DMS79 (cell line): ENCODE data around the gene TTC7B.

Experiments used
- DNase-seq: peaks from one replicate; lab custom pipeline; 2025; lab: John Stamatoyannopoulos, UW

TTC7B gene

DNA sequence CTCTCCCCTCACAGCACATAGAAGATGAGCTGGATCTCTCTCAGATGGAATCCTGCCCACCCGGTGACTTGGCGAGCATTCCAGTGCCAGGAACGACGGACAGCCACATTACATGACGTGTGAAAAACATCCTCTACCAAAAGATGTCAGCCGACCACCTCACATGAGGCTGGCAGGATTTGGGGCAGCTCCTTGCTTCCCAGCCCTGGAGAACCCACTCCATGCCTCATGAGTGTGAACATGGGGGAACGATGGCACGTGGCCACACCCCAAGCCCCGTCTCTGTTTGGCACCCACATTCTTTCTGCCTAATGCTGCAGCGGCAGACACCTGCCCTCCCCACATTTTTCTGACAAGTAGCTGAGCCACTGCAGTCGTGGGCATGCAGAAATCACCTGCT lies 216.9 kb downstream of the TTC7B start:
- no peak for DNase-seq

- DNase-seq: no peak
Observed at GRCh38 chr14:90597961-90598360, 218.3 kb downstream of the TTC7B start.

DNA sequence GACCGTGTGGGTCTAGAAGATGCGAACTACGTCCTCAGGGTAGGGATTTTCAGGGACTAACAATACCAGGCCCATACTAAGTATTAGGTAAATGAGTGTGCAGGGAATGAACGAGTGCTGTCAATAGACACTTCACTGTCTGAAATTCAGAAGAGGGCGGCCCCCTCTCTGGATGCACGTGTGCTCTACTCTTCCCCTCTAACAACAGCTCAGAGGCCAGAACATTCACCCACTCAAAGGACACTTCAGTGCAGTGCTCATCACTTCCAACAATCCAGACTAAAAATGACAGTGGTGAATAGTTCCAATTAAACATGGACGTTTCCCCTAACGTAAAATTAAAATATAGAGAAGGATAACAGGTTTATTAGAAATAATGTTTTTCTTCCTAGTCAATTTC lies 219.5 kb downstream of the TTC7B start:
- no peak for DNase-seq

DNA sequence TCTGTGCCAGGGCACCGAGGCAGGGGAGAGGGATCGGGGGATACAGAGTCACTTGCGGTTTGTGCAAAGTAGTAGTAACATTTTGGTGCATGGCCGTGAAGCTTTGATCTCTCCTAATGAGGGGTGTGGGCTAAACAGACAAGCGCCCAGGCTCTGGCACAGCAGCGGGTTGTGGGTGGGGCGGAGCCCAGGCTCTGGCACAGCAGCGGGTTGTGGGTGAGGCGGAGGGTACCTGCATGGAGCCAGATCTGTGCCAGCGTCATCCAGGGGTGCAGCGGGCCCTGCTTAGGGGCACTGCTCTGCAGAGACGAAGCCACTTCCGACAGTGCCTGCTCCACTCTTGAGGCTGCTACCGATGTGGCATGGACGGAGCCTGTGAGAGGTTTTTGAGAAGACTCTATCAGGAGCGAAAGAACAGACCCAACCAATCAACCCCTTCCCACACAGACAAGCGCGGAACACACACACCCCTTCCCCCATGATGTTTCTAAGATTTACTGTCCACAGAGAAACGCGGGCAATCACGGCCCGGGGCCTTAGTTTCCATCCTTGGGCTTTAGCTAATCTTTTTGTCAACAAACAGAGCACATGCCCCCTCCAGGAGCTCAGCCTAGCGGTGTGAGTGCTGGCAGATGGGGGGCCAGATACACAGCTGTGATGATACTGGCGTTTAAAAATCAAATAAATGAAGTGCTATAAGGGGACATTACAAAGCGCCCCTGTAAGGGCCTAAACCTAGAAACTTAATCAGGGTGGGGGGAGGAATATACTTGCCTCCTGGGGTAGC lies 222.8 kb downstream of the TTC7B start:
- DNase-seq: no peak

DNA sequence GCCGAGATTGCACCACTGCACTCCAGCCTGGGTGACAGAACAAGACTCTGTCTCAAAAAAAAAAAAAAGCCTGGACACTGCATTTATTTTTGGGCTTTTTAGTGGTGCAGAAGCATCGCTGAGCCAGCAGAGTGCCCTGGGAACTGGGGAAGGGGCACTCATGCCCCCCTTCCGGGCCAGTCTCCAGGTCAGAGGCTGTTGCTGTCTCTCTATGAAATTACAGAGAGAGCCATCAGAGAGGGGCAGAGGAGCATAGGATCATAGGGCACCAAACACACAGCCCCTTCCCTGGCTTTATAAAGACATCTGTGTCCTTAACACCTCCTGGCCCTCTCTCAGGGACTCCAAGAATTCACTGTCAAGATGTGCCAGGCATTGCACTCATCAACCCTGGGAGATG lies 223.6 kb downstream of the TTC7B start:
- no peak for DNase-seq

- no peak for DNase-seq
Observed at GRCh38 chr14:90587918-90588317, 228.3 kb downstream of the TTC7B start.

GRCh38 chr14:90587252-90587910 lies 228.8 kb downstream of the TTC7B start:
- DNase-seq: no peak

DNA sequence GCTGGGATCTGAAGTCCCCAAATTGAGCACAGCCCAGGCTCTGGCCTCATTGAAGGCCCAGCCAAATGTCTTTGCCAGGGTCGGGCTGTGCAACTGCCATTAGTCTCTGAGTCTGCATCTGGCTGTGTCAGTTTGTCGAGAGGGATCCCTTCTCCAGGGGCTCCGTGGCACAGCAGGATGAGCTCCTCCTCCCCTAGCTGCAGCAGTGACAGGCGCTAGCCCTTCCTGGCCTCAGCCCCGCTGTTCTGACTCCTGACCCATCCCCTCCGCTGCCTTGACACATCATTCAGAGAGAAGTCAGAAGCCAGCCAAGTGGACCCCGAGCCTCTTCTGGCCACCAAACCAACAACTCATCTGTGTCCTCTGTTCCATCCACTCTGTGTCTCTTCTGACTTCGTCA lies 231.1 kb downstream of the TTC7B start:
- DNase-seq: no peak

DNA sequence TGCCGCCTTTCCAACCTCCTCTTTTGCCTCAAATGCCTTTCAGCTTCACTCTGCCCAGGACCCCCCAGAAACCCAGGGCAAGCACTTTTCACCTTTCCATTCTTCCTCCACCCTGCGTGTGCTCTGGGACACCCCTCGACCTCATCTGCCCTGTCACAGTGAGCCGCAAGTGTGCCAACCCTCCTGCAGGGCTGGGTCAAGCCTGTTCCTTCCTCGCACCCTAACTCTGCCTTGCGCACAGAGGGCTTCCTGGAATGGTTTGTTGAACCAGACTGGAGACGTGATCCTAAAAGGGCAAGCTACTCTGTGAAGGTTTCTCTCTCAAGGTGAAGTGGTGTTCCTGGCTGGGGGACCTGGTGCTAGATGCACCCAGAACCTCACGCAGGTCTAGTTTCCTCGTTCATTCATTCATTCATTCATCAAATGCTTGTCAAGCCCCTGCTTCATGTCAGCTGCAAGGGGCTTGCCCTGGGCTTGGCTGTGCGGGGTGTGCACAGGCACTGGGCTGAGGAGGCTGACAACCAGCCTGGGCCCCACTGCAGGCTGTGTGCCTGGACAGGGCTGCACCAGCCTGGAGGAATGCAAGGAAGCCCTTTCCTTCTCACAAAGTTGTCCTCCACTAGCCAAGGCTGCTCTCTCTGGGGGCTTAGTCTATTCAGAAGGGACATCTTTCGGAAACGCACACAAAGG lies 232.2 kb downstream of the TTC7B start:
- no peak for DNase-seq

- no peak for DNase-seq
Observed at GRCh38 chr14:90583427-90583826, 232.8 kb downstream of the TTC7B start.

- no peak for DNase-seq
Observed at GRCh38 chr14:90582166-90582565, 234.1 kb downstream of the TTC7B start.

DNA sequence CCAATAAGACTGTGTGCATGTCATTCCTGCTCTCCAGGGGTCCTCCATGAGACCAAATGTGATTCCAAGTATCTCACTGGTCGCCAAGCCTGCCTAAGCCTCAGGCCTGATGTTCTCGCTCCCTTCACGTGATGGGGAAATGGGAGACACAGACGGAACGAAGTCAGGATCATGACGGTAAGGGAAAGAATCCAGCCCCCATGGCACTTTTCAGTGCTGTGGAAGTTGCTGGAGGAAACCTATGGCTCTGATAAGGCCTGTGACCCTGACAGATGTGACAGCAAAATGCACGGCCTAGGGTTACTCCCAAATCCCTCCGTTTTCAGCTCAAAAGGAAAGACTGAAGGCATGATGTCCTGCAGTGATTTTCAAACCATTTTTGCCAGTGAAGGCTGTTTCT lies 234.5 kb downstream of the TTC7B start:
- no peak for DNase-seq

DNA sequence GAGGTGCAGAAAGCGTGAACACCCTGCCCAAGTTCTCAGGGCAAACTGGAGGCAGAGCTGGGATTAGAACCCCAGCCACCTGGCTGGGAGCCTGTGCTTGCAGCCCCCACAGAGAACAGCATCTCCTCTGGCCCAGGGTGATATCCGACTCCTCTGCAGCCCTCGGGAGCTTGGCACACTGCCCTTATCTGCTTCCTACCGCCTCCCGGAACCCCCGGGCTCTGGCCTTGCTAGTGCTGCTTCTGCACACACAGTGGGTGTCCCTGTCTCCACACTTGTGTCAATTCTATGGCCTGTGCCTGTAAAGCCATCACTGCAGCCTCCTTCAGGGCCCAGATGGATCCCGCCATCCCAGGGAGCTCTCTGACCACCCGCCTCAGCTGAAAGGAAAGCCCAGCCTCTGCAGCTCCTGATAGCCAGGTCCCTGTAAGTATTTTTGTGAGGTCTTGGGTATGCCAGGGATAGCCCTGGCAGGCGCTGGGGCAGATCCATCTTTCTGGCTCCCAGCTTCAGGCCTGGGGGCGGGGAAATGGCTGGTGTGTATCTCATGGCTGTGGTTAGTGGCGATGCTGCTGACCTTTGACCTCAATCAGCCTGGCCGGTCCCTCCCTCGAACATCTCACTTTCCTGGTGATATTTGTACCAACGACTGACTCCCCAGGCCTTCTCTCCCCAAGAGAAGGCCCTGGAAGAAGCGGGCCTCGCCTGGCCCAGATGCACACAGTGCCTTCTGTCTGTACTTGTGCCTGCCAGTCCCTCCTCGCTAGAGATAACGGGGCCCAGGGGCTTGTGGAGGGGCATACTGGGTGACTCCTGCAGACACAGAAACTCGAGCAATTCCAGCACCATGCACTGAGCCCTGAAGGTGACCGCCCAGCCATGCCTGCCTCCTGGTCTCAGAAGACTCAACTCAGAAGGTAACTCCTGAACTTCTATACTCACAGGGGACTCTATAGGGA lies 235.6 kb downstream of the TTC7B start:
- peak; percentile 28 for DNase-seq

- no peak for DNase-seq
Observed at GRCh38 chr14:90579816-90580215, 236.4 kb downstream of the TTC7B start.

- DNase-seq: no peak
Observed at GRCh38 chr14:90579088-90579487, 237.1 kb downstream of the TTC7B start.

DNA sequence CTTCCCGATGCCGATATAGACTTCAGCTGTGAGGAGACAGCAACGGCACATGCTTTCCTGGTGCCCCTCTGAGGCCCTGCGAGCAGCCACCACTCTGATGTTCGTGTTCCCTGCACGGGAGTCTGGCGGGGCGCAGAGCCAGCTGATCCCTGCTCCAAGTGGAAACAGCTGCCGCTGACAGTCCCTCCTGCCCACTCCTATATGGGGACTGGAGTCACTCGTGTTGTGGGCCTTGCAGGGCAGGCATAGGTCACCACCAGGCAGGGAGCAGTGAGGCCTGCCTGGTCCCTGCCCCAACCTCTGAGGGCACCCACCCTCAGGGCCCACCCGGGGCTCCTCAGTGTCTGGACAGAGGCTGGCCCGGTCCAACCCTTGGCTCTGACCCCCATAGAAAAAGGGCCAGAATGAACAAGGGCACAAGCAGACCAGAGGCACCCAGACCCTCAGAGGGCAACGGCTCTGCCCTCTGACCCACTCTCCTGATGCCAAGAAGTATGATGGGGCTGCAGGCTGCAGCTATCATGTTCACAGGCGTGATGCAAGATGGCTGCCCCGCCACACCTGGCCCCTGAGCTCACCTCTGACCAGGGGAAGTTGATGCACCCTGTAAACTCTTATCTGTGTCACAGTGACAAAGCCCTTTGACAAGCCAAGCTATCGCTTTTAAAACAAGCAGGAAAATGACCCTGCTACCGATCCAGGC lies 237.8 kb downstream of the TTC7B start:
- DNase-seq: no peak

DNA sequence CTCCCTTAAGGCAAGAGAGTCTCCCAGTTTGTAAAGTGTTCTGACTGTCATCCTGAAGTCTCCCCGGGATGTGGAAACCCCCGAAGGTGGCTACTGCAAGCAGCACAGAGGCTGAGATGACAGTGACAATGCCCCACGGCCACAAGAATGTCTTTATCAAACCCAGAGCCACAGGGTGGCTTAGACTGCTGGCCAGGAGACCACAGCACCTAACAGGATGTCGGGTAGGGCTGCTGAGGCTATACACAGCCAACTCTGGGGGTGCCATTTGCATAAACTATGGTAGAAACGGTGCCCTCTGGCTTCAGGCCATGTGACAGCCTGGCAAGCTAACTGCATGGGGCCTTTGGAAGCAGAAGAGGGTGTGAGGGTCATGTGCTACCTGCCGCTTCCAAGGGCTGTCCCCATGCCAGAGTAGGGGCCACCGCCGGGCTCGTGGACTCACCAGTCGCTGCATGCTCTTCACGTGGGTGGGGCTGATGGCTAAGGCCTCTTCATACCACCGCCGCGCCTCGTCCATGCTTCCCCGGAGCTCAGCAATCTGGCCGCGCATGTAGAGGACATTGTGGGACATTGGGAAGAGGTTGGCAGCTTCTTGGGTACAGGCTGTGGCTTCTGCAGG lies 238.5 kb downstream of the TTC7B start:
- DNase-seq: no peak

GRCh38 chr14:90576981-90577660 lies 239.1 kb downstream of the TTC7B start:
- DNase-seq: no peak

DNA sequence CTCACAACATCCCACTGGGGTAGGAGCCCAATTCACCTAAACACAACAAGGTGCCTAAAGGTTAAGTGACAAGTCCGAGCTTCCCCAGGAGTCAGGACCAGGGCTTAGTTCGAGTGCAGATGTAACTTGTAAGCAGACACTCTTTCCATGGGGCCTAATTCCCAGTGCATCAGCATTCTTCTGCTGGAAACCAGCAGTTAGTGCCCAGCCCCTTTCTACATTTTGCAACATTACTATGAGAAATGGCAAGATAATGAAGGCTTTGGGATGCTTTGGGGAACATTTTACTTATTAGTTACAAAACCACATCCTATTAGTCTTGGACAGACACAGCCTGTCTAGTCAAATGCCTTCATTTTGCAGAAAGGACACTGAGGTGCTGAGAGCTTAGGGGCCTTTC lies 239.6 kb downstream of the TTC7B start:
- DNase-seq: no peak

- DNase-seq: no peak
Observed at GRCh38 chr14:90575781-90576180, 240.4 kb downstream of the TTC7B start.
